Peyer's patch (tissue), 4 donors: Measurements from ENCODE around the gene MANBA. TPM values are rescaled to one million over a fixed set of nuclear protein-coding genes. Genes with fewer than 3 reads are reported as not detected.

Experiments used
- DNase-seq, 3 donors: peaks; one replicate each; pipeline ENCODE4 v3.0.0-alpha.2; 2017 to 2019
- H3K27ac ChIP-seq, 4 donors: fragments of 200-600 bp; sonication (generic); one replicate each; pipeline ENCODE4 v1.5.1; 2016 to 2019
- H3K27me3 ChIP-seq, 2 donors: fragments of 200-600 bp; sonication (generic); one replicate each; pipeline ENCODE4 v1.5.1; 2019
- H3K36me3 ChIP-seq, 3 donors: fragments of 200-600 bp; sonication (generic); one replicate each; pipeline ENCODE4 v1.5.1; 2016 to 2019
- H3K4me1 ChIP-seq, 4 donors: fragments of 200-600 bp; sonication (generic); one replicate each; pipeline ENCODE4 v1.5.1; 2016 to 2019
- H3K4me3 ChIP-seq, 4 donors: fragments of 200-600 bp; sonication (generic); 1 replicate in 3 of 4; 2 replicates in 1 of 4; pipeline ENCODE4 v1.5.1; 2016 to 2019; ENCODE audit warnings: mild to moderate bottlenecking in 1 of 4
- H3K9me3 ChIP-seq, 4 donors: fragments of 200-600 bp; sonication (generic); one replicate each; pipeline ENCODE4 v1.5.1; 2016 to 2019; ENCODE audit warnings: mild to moderate bottlenecking in 1 of 4
- CTCF ChIP-seq, 6 experiments: fragments of 450-650 bp in 4 of 6; fragments of 200-600 bp in 2 of 6; sonication (generic) in 1 of 6; IDR thresholded peaks; one replicate each; pipeline ENCODE4 v1.5.1; 2017 to 2019; ENCODE audit warnings: antibody characterized with exemption in 6 of 6, mild to moderate bottlenecking in 3 of 6, moderate library complexity in 1 of 6
- POLR2A ChIP-seq, 2 donors: fragments of 450-650 bp; IDR thresholded peaks; one replicate each; pipeline ENCODE4 v1.5.1; 2017; ENCODE audit warnings: antibody characterized with exemption in 2 of 2, mild to moderate bottlenecking in 2 of 2, moderate library complexity in 2 of 2
- total RNA-seq, 4 donors: library from RNA; depleted of rRNA; stranded (reverse); fragments of >200 nt; gene quantifications; one replicate each; pipeline ENCODE4 v1.1.0, GENCODE V29; 2016

The MANBA gene
- total RNA-seq, 4 donors from 2014 or later: 23.3 to 54.5 (median 33.6) TPM

- DNase-seq: no peak
- Histone ChIP-seq H3K27ac (no peak overlapping the region), H3K27me3 (no peaks in the 10 kb centered on the region), H3K9me3 (no peaks in the 10 kb centered on the region), H3K4me1 (peaks cover 0 to 8% (median 0%) of the 10 kb centered on the region in 4 donors), H3K36me3 (no peaks in the 10 kb centered on the region), H3K4me3 (no peak overlapping the region)
- TF ChIP-seq POLR2A (IDR thresholded peaks at IDR 0.05): no peak
- no peak for TF ChIP-seq CTCF (IDR thresholded peaks at IDR 0.05)
Measured at GRCh38 chr4:102780476-102781144, 19.8 kb upstream of the MANBA start.

GRCh38 chr4:102779204-102779603, 18.4 kb upstream of the MANBA start:
- Histone ChIP-seq H3K27me3 (no peaks in the 10 kb centered on the region), H3K9me3 (no peaks in the 10 kb centered on the region), H3K36me3 (no peaks in the 10 kb centered on the region), H3K4me3 (no peak overlapping the region), H3K4me1 (peaks cover 0 to 8% (median 0%) of the 10 kb centered on the region in 4 donors), H3K27ac (no peak overlapping the region)
- DNase-seq: no peak
- TF ChIP-seq POLR2A (IDR thresholded peaks at IDR 0.05): no peak
- TF ChIP-seq CTCF (IDR thresholded peaks at IDR 0.05): no peak

GRCh38 chr4:102778720-102779119, 18.0 kb upstream of the MANBA start:
- peak in 2 of 3 donors; percentile 72 to 74 for DNase-seq

GRCh38 chr4:102775805-102776204, 15.0 kb upstream of the MANBA start:
- TF ChIP-seq CTCF (IDR thresholded peaks at IDR 0.05): no peak
- no peak for TF ChIP-seq POLR2A (IDR thresholded peaks at IDR 0.05)
- no peaks in the 10 kb centered on the region for H3K9me3 ChIP-seq
- no peaks in the 10 kb centered on the region for H3K27me3 ChIP-seq
- no peaks in the 10 kb centered on the region for H3K36me3 ChIP-seq
- no peak overlapping the region for H3K4me3 ChIP-seq
- no peak for DNase-seq
- no peak overlapping the region for H3K27ac ChIP-seq
- H3K4me1 ChIP-seq: peaks cover 0 to 8% (median 0%) of the 10 kb centered on the region in 4 donors

More at GRCh38 chr4:102778720-102779119, 18.0 kb upstream of the MANBA start:
- Histone ChIP-seq H3K9me3 (no peaks in the 10 kb centered on the region), H3K27ac (no peak overlapping the region), H3K27me3 (no peaks in the 10 kb centered on the region), H3K36me3 (no peaks in the 10 kb centered on the region), H3K4me3 (peak overlapping the region in 1 of 4 donors; percentile 16), H3K4me1 (peaks cover 0 to 8% (median 0%) of the 10 kb centered on the region in 4 donors)
- no peak for TF ChIP-seq CTCF (IDR thresholded peaks at IDR 0.05)
- TF ChIP-seq POLR2A (IDR thresholded peaks at IDR 0.05): no peak

GRCh38 chr4:102774254-102774653, 13.5 kb upstream of the MANBA start:
- TF ChIP-seq POLR2A (IDR thresholded peaks at IDR 0.05): no peak
- TF ChIP-seq CTCF (IDR thresholded peaks at IDR 0.05): no peak

More at GRCh38 chr4:102774254-102774653, 13.5 kb upstream of the MANBA start:
- no peak for DNase-seq
- Histone ChIP-seq H3K27ac (no peak overlapping the region), H3K4me3 (no peak overlapping the region), H3K9me3 (no peaks in the 10 kb centered on the region), H3K4me1 (peaks cover 0 to 3% (median 0%) of the 10 kb centered on the region in 4 donors), H3K27me3 (no peaks in the 10 kb centered on the region), H3K36me3 (no peaks in the 10 kb centered on the region)
